GM18858 (cell line): ENCODE results near the gene ADPRHL1.
"Not testable (repeated sequence)": the region's sequence is repeated elsewhere in the genome, so short reads cannot be mapped to it uniquely, and the experiment has no call there.

Source experiments
- ATAC-seq: cut with Tn5 transposase; IDR thresholded peaks from one replicate; pipeline ENCODE4 v1.9.1; 2021; ENCODE audit not compliant: unreplicated experiment

ADPRHL1 gene

DNA sequence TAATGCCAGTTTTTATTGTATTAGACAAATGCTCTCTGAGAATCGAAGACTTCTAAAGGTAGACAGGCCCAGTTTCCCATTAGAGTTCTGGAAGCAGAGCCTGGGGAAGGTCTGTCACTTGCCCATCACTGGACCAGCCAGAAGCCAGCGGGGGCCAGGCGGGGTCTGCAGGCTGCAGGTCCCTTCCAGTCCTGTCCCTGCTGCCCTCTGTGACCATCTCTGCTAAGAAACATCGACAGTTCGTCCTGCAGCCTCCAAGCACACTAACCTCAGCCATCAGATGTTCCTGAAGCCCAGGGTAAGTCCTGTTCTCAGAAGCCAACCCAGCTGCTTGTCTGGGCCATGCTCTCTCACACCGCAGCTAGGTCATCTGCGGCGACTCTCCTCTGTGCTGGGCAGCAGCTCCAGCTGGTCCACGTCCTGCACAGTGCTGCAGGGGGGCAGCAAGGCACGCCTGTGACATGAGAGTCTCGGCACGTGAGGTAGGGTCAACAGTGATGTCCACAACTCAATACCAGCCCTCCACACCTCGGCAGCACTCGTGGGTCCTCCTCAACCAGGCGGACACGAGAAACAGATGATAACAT, 2.9 kb upstream of the ADPRHL1 start:
- ATAC-seq = no peak

DNA sequence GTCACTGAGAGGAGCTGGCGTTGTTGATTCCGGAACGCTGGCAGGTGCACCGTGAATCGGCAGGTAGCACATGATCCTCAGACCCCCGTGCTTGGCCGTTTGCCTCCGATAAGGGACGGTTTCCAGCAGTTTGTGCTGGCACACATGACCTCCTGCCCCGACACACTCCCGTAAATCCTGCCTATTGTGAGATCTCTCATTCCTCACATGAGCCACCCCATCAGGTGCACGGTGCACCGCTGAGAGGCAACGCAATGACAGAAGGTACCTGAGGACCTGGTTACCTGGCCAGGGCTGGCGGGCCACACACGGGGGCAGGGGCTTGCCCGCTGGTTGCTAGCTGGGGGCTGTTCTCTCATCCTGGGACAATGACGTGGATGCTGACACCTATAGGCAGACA, 2.1 kb upstream of the ADPRHL1 start:
- ATAC-seq = no peak

GRCh38 chr13:113454936-113455335, 1.6 kb upstream of the ADPRHL1 start:
- ATAC-seq = no peak

DNA sequence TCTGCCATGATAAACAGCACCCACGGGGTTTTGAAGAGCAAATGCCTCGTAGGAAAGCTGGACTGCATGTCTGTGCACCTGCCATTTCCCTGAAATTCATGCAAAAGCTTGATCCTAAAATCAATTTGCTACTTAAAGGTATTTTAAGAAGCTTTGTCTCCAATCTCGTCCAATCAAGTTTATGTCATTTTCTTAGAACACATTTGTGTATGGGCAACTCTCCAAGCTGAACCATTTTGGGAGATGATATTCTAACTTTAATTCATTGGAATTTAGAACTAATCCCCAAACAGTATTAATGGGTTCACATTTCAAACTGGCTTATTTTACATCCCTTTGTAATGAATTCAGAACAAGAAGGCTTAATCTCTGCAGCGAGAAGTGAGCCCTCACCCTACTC, 822 bp downstream of the ADPRHL1 start:
- ATAC-seq = no peak

- ATAC-seq = no peak
Measured at GRCh38 chr13:113451951-113452421, 1.3 kb downstream of the ADPRHL1 start.

DNA sequence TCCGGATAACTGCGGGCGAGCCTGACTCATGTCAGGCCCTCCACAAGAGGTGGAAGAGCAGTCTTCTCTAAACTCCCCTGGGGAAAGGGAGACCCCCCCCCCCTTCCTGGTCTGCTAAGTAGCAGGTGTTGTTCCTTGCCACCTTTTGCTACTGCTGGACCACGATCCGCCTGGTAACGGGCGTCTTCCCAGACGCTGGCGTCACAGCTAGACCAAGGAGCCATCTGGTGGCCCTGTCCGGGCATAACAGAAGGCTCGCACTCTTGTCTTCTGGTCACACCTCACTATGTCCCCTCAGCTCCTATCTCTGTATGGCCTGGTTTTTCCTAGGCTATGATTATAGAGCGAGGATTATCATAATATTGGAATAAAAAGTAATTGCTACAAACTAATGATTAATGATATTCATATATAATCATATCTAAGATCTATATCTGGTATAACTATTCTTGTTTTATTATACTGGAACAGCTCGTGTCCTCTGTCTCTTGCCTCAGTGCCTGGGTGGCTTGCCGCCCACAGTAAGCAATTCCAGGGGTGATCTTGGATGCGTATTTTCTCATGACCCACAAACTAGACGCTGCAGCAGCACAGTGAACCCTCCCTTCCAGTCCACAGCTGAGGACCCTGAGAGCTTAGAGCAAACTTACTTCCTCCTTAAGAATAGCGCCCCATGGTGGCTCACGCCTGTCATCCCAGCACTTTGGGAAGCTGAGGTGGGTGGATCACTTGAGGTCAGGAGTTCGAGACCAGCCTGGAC, 2.2 kb downstream of the ADPRHL1 start:
- not testable (repeated sequence) for ATAC-seq

- not testable (repeated sequence) for ATAC-seq
Measured at GRCh38 chr13:113450348-113450744, 2.9 kb downstream of the ADPRHL1 start.

DNA sequence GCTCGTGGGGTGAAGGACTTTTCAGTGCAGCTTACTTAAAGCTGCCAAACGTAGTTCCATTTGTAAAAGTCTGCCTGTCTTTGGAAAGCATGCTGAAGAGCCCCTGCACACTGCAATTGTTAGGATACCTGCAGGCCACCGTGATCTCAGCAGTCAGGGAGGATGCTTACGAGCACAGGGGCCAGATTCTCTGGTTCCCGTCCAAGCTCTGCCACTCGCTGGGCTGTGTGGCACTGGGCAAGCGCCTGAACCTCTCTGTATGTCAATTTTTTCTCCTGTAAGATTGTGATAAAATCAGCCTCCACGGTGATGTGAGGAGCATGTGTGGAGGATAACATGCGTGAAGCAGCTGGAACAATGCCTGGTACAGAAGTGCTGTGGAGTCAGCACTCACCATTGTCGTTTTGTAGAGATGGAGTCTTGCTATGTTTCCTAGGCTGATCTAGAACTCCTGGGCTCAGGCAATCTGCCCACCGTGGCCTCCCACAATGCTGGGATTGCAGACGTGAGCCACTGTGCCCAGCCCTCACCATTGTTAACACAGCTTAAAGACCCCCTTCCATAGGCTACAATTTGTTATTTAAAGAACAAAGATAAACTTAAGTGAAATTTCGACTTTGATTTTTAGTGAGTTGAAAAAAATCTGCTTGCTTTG, 3.5 kb downstream of the ADPRHL1 start:
- ATAC-seq = no peak

GRCh38 chr13:113448885-113449692, 4.2 kb downstream of the ADPRHL1 start:
- no peak for ATAC-seq

GRCh38 chr13:113448545-113448884, 4.8 kb downstream of the ADPRHL1 start:
- no peak for ATAC-seq

GRCh38 chr13:113447596-113447995, 5.7 kb downstream of the ADPRHL1 start:
- ATAC-seq = no peak

DNA sequence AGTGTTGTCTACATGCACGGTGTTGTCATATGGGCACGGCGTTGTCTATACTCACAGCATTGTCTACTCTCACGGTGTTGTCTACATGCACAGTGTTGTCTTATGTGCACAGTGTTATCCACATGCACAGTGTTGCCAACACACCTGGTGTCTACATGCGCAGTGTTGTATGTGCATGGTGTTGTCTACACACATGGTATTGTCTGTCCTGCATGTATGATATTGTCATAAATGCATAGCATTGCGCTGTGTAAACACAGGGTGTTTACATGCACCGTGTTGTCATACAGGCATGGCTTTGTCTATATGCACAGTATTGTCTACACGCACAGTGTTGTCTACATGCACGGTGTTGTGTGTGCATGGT, 6.8 kb downstream of the ADPRHL1 start:
- no peak for ATAC-seq

GRCh38 chr13:113445791-113446487, 7.3 kb downstream of the ADPRHL1 start:
- no peak for ATAC-seq

GRCh38 chr13:113443991-113444390, 9.3 kb downstream of the ADPRHL1 start:
- ATAC-seq = no peak

- no peak for ATAC-seq
Measured at GRCh38 chr13:113442985-113443362, 10.3 kb downstream of the ADPRHL1 start.

DNA sequence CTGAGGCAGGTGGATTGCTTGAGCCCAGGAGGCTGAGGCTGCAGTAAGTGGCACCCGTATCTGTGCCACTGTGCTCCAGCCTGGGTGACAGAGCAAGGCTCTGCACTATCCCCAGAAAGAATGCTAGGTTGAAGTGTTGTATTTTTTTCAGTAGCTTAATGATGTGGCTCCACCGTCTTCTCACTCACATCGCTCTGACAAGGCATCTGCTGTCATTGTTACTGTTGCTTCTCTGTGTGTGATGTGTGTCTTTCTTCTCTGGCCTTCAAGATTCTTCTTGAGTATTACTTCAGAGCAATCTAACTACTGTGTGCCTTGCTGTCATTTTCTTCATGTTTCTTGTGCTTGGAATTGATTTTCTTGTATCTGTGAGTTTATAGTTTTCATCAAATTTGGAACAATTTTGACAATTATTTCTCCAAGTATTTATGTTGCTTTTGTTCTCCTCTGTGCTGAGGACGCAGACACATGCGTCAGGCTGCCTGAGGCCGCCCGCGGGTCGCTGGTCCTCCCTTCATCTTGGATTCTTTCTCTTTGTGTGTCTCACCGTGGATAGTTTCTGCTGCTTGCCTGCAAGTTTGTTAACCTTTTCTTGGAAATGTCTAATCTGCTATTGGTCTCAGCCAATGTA, 10.8 kb downstream of the ADPRHL1 start:
- no peak for ATAC-seq

DNA sequence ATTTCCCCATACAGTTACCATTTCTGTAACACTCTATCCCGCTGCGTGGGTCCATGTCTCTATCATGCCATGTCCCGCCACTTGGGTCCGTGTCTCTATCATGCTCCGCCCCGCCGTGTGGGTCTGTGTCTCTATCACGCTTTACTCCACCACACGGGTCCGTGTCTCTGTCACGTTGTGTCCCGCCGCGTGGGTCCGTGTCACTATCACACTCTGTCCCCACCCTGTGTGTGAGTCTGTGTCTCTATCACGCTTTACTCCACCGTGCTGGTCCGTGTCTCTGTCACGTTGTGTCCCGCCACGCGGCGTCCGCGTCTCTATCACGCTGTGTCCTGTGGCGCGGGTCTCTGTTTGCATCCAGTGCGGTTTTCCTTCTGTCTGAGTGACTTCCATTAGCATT, 11.6 kb downstream of the ADPRHL1 start:
- no peak for ATAC-seq

GRCh38 chr13:113437408-113438010, 15.8 kb downstream of the ADPRHL1 start:
- ATAC-seq = no peak

DNA sequence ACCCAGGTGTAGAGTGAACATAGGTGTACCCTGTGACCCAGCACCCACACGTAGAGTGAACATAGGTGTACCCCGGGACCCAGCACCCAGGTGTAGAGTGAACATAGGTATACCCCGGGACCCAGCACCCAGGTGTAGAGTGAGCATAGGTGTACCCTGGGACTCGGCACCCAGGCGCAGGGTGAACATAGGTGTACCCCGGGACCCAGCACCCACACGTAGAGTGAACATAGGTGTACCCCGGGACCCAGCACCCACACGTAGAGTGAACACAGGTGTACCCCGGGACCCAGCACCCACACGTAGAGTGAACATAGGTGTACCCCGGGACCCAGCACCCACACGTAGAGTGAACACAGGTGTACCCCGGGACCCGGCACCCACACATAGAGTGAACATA, 16.4 kb downstream of the ADPRHL1 start:
- not testable (repeated sequence) for ATAC-seq

DNA sequence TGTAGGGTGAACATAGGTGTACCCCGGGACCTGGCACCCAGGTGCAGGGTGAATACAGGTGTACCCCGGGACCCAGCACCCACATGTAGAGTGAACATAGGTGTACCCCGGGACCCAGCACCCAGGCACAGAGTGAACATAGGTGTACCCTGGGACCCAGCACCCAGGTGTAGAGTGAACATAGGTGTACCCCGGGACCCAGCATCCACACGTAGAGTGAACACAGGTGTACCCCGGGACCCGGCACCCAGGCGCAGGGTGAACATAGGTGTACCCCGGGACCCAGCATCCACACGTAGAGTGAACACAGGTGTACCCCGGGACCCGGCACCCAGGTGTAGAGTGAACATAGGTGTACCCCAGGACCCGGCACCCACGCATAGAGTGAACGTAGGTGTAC, 17.4 kb downstream of the ADPRHL1 start:
- not testable (repeated sequence) for ATAC-seq
